Measurements from ENCODE around the gene ZFPM1. TPM values are rescaled to one million over a fixed set of nuclear protein-coding genes. Genes with fewer than 3 reads are reported as not detected.
A peak's percentile ranks its signal among the peaks of the same experiment; 100 is the strongest.

Gene ZFPM1
- total and polyA plus RNA-seq, 4 donors, result 0.59 to 8.7 (median 5.7) TPM

DNA sequence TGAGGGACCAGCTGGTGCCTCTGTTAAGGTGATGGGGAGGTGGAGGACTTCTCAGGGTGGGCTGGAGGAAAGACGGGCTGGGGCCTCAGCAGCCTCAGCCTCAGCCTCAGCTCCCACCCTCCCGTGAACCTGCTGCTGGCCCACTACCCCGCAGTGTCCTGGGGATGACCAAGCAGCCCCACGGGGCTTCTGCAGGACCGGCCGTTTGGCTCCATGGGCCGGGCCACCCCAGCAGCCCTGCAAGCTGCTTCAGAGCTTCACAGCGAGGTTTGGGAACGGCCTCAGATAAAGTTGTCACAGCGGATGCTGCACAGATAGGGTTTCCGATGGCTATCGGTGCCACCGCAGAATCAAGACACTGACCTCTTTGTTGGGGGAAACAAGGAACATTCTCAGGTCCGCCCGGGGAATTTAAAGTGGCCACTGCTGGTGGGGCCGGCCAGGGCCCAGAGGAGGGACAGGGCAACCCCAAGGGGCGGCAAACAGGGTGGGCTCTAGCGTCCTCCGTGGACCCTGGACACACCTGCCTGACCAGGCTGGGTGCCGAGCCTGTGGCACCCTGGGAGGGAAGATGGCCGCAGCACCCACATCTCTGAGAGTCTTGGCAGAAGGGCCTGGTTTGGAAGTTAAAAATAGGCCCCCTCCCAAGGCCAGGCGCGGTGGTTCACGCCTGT, 69.3 kb downstream of the ZFPM1 start:
- Histone ChIP-seq H3K4me3 (ENCODE audit: low read depth, low read length) (no peak overlapping the region), H3K9me3 (ENCODE audit: control insufficient read depth, insufficient read depth, low read length) (no peaks in the 10 kb centered on the region), H3K27ac (ENCODE audit: low read depth, low read length) (no peak overlapping the region), H3K36me3 (ENCODE audit: control insufficient read depth, insufficient read depth, low read length) (peaks cover 26% of the 10 kb centered on the region), H3K27me3 (ENCODE audit: control insufficient read depth, insufficient read depth, low read length) (peaks cover 4% of the 10 kb centered on the region), H3K4me1 (ENCODE audit: control insufficient read depth, insufficient read depth, low read length) (peaks cover 56% of the 10 kb centered on the region)
- DNase-seq (ENCODE audit: low read depth in 4 of 6, low spot score in 6 of 6), result no peak
- WGBS (ENCODE audit: insufficient coverage), result 52% methylated on average over 23 of the region's 24 CpGs

DNA sequence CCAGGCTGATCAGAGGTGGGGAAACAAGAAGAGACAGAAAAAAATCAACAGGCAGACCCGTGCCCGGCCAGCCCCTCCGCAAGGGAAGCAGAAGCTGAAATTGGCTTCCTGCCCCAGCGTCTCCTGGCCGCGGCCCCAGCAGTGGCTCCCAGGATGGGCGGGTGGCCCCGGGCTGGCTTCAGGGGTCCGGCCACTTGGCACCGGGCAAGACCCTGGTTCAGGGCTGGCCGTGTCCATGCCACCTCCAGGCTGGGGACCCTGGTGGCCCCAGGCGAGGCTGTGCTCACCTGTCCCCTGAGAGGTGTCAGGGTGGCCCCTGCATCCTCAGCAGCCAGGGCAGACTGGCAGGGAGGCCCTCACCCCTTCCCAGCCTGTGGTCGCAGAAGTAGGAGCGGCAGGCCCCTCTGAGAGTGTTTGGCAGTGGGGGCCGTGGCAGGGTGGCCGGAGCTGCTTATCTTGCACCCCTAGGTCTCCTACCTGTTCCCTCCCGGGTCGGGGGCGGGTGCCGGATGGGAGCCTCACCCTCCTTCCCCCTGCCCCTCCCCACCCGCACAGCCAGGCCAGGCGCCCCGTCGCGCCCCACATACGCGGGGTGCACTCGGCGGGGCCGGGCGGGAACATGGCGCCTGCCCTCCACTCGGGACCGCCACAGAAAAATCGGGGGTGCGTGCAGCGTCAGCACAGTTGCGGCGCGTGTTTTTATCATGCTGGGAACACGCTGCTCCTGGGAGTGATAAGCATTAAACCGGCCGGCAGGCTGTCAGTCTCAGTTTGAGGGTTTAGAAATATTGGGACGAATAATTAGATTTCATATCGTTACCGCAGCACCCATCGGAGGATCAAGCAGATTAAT, 70.5 kb downstream of the ZFPM1 start:
- peak overlapping the region; percentile 25 for H3K27ac ChIP-seq (ENCODE audit: low read depth, low read length)
- DNase-seq (ENCODE audit: low read depth in 4 of 6, low spot score in 6 of 6), result peak in 2 of 6 donors; percentile 57 to 84
- H3K4me3 ChIP-seq (ENCODE audit: low read depth, low read length), result no peak overlapping the region
- H3K4me1 ChIP-seq (ENCODE audit: control insufficient read depth, insufficient read depth, low read length), result peaks cover 65% of the 10 kb centered on the region
- peaks cover 4% of the 10 kb centered on the region for H3K27me3 ChIP-seq (ENCODE audit: control insufficient read depth, insufficient read depth, low read length)
- 35% methylated on average over 35 of the region's 47 CpGs for WGBS (ENCODE audit: insufficient coverage)
- H3K9me3 ChIP-seq (ENCODE audit: control insufficient read depth, insufficient read depth, low read length), result no peaks in the 10 kb centered on the region
- H3K36me3 ChIP-seq (ENCODE audit: control insufficient read depth, insufficient read depth, low read length), result peaks cover 36% of the 10 kb centered on the region

DNA sequence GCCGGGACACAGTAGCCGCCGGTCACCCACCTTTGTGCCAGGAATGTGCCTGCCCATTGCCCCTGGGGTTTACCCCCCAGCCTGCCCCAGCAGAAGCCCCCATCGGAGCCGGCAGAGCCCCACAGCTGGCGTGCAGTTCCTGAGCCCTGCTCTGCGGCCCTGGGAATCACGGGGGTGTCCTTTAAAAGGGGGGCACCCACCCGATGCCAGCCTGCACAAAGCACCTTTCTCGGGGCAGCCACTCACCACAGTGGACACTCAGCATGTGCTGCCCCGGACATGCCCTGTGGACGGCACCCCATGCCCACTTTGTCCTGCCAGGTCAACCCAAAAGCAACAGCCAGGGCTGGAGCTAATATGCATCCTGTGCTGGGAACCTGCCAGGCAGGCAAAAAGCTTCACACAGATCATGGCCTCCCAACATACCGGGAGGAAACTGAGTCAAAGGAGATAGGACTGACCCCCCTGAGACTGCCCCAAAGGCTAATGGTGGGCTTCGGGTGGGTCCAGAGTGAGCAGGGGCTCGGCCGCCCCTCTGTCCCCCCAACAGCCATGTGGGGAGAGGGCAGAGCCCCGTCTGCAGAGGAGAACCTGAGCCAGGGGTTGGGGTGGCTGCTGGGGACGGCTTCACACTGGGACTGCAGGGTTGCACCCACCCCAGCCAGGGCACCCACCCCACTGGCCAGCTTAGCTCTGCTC, 71.3 kb downstream of the ZFPM1 start:
- Histone ChIP-seq H3K36me3 (ENCODE audit: control insufficient read depth, insufficient read depth, low read length) (peaks cover 45% of the 10 kb centered on the region), H3K4me1 (ENCODE audit: control insufficient read depth, insufficient read depth, low read length) (peaks cover 65% of the 10 kb centered on the region), H3K9me3 (ENCODE audit: control insufficient read depth, insufficient read depth, low read length) (no peaks in the 10 kb centered on the region), H3K27me3 (ENCODE audit: control insufficient read depth, insufficient read depth, low read length) (peaks cover 4% of the 10 kb centered on the region), H3K27ac (ENCODE audit: low read depth, low read length) (no peak overlapping the region), H3K4me3 (ENCODE audit: low read depth, low read length) (no peak overlapping the region)
- DNase-seq (ENCODE audit: low read depth in 4 of 6, low spot score in 6 of 6), result no peak
- 54% methylated on average over 18 of the region's 18 CpGs for WGBS (ENCODE audit: insufficient coverage)

DNA sequence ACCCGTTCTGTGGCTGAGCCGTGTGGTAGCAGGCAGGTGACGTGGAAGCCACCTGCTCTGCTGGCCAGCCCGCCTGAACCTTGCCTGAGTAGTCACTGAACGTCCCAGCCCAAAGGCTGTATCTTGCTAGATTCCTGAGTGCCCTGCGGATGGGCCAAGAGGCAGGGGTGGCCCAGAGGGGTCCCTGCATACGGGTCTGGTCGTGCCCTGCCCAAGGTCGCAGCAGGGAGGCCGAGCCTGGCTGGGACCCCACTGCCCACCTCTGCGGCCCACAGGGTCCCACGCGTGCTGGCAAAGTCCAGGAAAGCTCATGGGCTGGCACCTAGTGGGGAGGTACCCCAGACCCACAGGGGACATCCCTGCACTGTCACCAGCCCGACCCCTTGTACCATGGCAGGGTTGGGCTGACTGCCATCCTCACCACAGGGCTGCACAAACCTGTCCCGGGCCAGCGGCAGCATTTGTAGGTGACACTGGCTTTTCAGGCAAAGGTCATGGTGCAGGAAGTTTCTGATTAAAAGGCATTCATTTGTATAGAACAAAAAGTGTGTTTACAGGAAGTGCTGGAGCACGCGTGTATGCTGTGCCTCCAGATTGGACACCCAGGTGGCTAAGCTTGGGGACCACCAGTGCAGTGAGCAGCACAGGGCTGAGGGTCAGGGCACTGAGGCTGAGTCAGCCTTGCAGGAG, 72.0 kb downstream of the ZFPM1 start:
- no peaks in the 10 kb centered on the region for H3K9me3 ChIP-seq (ENCODE audit: control insufficient read depth, insufficient read depth, low read length)
- H3K27me3 ChIP-seq (ENCODE audit: control insufficient read depth, insufficient read depth, low read length), result peaks cover 4% of the 10 kb centered on the region
- H3K27ac ChIP-seq (ENCODE audit: low read depth, low read length), result no peak overlapping the region
- no peak for DNase-seq (ENCODE audit: low read depth in 4 of 6, low spot score in 6 of 6)
- 75% methylated on average over 17 of the region's 18 CpGs for WGBS (ENCODE audit: insufficient coverage)
- H3K4me3 ChIP-seq (ENCODE audit: low read depth, low read length), result no peak overlapping the region
- H3K36me3 ChIP-seq (ENCODE audit: control insufficient read depth, insufficient read depth, low read length), result peaks cover 52% of the 10 kb centered on the region
- H3K4me1 ChIP-seq (ENCODE audit: control insufficient read depth, insufficient read depth, low read length), result peaks cover 71% of the 10 kb centered on the region

DNA sequence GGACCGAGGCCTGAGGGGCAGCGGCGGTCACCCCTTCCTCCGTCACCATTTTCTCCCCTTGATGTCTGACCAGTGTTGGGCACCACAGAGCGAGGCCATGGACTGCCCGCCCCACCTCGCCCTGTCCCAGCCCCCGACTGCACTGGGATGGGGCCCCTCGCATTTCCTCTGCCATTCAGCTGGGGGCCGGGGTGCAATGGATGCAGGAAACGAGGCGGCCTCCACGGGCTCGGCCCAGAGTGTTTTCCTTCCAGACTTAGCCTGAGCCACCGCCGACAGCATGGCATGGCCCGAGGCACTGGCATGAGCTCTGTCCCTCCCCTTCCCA, 72.5 kb downstream of the ZFPM1 start:
- no peak for DNase-seq (ENCODE audit: low read depth in 4 of 6, low spot score in 6 of 6)
- H3K36me3 ChIP-seq (ENCODE audit: control insufficient read depth, insufficient read depth, low read length), result peaks cover 57% of the 10 kb centered on the region
- H3K27me3 ChIP-seq (ENCODE audit: control insufficient read depth, insufficient read depth, low read length), result peaks cover 4% of the 10 kb centered on the region
- no peaks in the 10 kb centered on the region for H3K9me3 ChIP-seq (ENCODE audit: control insufficient read depth, insufficient read depth, low read length)
- WGBS (ENCODE audit: insufficient coverage), result 63% methylated on average over 17 of the region's 17 CpGs
- H3K4me3 ChIP-seq (ENCODE audit: low read depth, low read length), result no peak overlapping the region
- no peak overlapping the region for H3K27ac ChIP-seq (ENCODE audit: low read depth, low read length)
- peaks cover 73% of the 10 kb centered on the region for H3K4me1 ChIP-seq (ENCODE audit: control insufficient read depth, insufficient read depth, low read length)

DNA sequence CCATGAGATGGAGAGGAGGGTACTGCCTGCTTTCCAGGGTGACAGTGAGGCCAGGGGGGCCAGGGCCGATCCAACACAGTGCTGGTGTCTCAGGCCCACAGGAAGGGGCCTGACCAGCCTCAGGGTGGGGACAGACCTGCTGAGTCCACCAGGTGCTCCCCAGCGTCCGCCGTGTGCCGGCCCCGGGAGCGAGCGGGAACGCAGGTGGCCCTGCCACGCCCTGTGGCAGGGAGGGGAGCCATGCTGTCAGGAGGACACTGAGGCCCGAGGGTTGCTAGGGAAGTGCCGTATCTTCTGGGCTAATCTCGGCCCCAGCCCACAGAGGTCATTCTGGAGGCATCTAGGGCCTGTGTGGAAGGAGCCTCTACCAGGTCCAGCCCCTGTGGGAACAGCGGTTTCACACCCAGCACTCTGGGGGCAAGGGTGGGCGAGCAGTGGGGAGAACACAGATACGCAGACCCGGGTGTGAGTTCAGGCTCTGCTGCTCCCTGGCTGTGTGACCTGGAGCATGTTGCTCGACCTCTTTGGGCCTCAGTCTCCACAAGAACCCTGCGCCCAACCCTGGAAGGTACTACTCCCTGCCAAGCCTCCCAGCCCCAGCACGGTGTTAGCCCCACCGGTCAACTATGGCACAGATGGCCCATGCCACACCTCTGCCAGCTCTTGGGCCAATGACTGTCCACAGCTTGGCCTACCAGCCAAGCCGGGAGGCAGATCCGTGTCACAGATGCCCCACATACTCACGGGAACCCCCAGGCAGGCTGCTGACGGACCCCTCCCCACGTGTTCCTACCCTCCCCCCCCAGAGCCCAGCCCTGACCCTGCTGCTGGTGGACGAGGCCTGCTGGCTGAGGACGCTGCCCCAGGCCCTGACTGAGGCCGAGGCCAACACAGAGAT, 73.2 kb downstream of the ZFPM1 start:
- no peak overlapping the region for H3K27ac ChIP-seq (ENCODE audit: low read depth, low read length)
- DNase-seq (ENCODE audit: low read depth in 4 of 6, low spot score in 6 of 6), result no peak
- H3K9me3 ChIP-seq (ENCODE audit: control insufficient read depth, insufficient read depth, low read length), result no peaks in the 10 kb centered on the region
- WGBS (ENCODE audit: insufficient coverage), result 78% methylated on average over 29 of the region's 29 CpGs
- no peak overlapping the region for H3K4me3 ChIP-seq (ENCODE audit: low read depth, low read length)
- peaks cover 4% of the 10 kb centered on the region for H3K27me3 ChIP-seq (ENCODE audit: control insufficient read depth, insufficient read depth, low read length)
- peaks cover 63% of the 10 kb centered on the region for H3K36me3 ChIP-seq (ENCODE audit: control insufficient read depth, insufficient read depth, low read length)
- H3K4me1 ChIP-seq (ENCODE audit: control insufficient read depth, insufficient read depth, low read length), result peaks cover 79% of the 10 kb centered on the region

DNA sequence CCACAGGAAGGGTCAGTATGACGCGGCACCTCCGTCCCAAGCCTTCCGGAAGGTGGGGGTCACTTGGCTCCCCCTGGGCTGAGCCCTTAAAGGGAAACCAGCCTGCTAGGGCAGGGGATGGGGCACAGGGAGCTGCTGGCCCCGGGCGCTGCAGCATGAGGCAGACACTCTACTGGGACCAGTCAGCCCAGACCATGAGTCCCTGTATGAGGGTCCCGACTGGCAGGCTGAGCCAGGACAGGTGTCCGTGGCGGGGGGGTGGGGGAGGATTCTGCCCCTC, 73.8 kb downstream of the ZFPM1 start:
- no peak for DNase-seq (ENCODE audit: low read depth in 4 of 6, low spot score in 6 of 6)
- Histone ChIP-seq H3K4me1 (ENCODE audit: control insufficient read depth, insufficient read depth, low read length) (peaks cover 84% of the 10 kb centered on the region), H3K27me3 (ENCODE audit: control insufficient read depth, insufficient read depth, low read length) (peaks cover 2% of the 10 kb centered on the region), H3K4me3 (ENCODE audit: low read depth, low read length) (no peak overlapping the region), H3K36me3 (ENCODE audit: control insufficient read depth, insufficient read depth, low read length) (peaks cover 68% of the 10 kb centered on the region), H3K27ac (ENCODE audit: low read depth, low read length) (no peak overlapping the region), H3K9me3 (ENCODE audit: control insufficient read depth, insufficient read depth, low read length) (no peaks in the 10 kb centered on the region)
- WGBS (ENCODE audit: insufficient coverage), result 79% methylated on average over 9 of the region's 9 CpGs

DNA sequence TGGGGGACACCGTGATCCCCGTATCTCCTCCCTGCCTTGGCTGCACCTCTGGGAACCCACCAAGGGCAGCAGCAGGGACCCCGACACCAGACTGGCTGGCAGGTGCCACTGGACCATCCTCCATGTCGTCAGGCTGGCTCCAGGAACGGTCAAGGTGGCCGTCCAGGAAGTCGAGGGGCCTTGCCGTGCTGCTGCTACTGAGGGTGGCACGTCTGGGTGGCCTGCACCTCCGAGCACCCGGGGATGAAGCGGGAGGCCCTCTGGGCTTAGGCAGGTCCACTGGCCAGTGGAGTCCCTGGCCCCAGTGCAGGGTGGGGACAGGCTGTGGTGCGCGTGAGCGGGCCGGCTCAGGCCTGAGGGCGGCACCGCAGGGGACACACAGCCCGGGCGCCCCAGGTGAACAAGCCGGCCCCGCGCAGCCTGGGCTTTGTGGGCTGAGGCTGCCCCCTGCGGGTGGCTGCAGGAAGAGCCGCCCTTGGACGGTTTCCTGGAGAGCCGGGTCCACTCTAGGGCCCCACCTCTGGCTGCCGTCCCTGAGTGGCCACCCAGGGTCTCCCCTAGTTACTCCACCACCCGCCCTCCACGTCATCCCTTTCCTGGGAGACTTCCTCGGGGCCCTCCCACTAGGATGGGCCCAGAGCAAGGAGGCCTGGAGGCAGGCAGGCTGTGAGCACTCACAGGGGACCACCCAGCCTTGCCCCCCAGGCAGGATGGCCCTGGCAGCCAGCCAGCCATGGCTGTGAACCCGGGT, 74.3 kb downstream of the ZFPM1 start:
- 33% methylated on average over 30 of the region's 32 CpGs for WGBS (ENCODE audit: insufficient coverage)
- Histone ChIP-seq H3K36me3 (ENCODE audit: control insufficient read depth, insufficient read depth, low read length) (peaks cover 68% of the 10 kb centered on the region), H3K4me1 (ENCODE audit: control insufficient read depth, insufficient read depth, low read length) (peaks cover 84% of the 10 kb centered on the region), H3K27ac (ENCODE audit: low read depth, low read length) (no peak overlapping the region), H3K4me3 (ENCODE audit: low read depth, low read length) (no peak overlapping the region), H3K27me3 (ENCODE audit: control insufficient read depth, insufficient read depth, low read length) (peaks cover 2% of the 10 kb centered on the region), H3K9me3 (ENCODE audit: control insufficient read depth, insufficient read depth, low read length) (no peaks in the 10 kb centered on the region)
- peak in 3 of 6 donors; percentile 39 to 75 (median 75) for DNase-seq (ENCODE audit: low read depth in 4 of 6, low spot score in 6 of 6)

Measured in spinal cord (tissue), 10 donors.